ENCODE data around the gene RGMB. TPM values are rescaled to one million over a fixed set of nuclear protein-coding genes. Genes with fewer than 3 reads are reported as not detected.

Gene RGMB
- total RNA-seq, 1 experiment from 2014 or later = 19.3 TPM

- Mint-ChIP-seq H3K4me1 (peaks cover 44 to 46% of the 10 kb centered on the region in 2 experiments), H3K9me3 (no peaks in the 10 kb centered on the region; a peak in 1 of 5 replicates), H3K27ac (peak overlapping the region in 1 of 3 experiments; percentile 96; a peak in 4 of 7 replicates), H3K4me3 (peak overlapping the region; percentile 79 to 95), H3K27me3 (ENCODE audit: low read depth) (peaks cover 34% of the 10 kb centered on the region), H3K36me3 (ENCODE audit: insufficient read depth in 1 of 3, low read depth in 3 of 3) (peaks cover 2 to 6% (median 5%) of the 10 kb centered on the region in 3 experiments)
- no peak overlapping the region for H3K4ac ChIP-seq (ENCODE audit: low read depth, low read length)
- TF ChIP-seq CTCF (conservative IDR thresholded peaks at IDR 0.05) = no peak
- H2AK5ac ChIP-seq (ENCODE audit: insufficient read length, low read length) = no peak overlapping the region
- no peak overlapping the region for H4K91ac ChIP-seq (ENCODE audit: insufficient read length, low read depth, low read length)
- no peak overlapping the region for H3K23ac ChIP-seq (ENCODE audit: insufficient read length, low read depth, low read length)
- peaks cover 5% of the 10 kb centered on the region for H3K79me1 ChIP-seq (ENCODE audit: insufficient read depth, low read depth, low read length, poor library complexity, severe bottlenecking)
- DNase-seq = peak; percentile 69
- no peaks in the 10 kb centered on the region for H3K9me3 ChIP-seq (ENCODE audit: control insufficient read depth, low read depth, low read length)
- H3K14ac ChIP-seq (ENCODE audit: insufficient read depth, low read length) = 0 out of 2 replicates have a peak overlapping the region, but pooled peaks have one; percentile 91
- H4K5ac ChIP-seq (ENCODE audit: insufficient read length, low read depth, low read length) = no peak overlapping the region
- H4K20me1 ChIP-seq (ENCODE audit: control insufficient read depth, insufficient read depth, insufficient read length) = no peaks in the 10 kb centered on the region
- H3K4me1 ChIP-seq (ENCODE audit: insufficient read depth, low read length) = peaks cover 3% of the 10 kb centered on the region; the same call in 1 of the 2 replicates
- H2BK12ac ChIP-seq (ENCODE audit: insufficient read length, low read depth, low read length) = no peak overlapping the region
- H3K4me2 ChIP-seq (ENCODE audit: insufficient read depth, insufficient read length, low read length) = peak overlapping the region; percentile 88
- H2AFZ ChIP-seq (ENCODE audit: low read length) = no peak overlapping the region
- peak overlapping the region; percentile 70 for H3K9ac ChIP-seq (ENCODE audit: extremely low read depth, insufficient read length, low read length)
- H2BK15ac ChIP-seq (ENCODE audit: low read depth, low read length) = no peak overlapping the region; the same call in 1 of the 2 replicates
- H2BK20ac ChIP-seq (ENCODE audit: low read depth, low read length, poor library complexity, severe bottlenecking) = no peak overlapping the region
- no peak overlapping the region for H3T11ph ChIP-seq (ENCODE audit: low read length)
- H3K27ac ChIP-seq (ENCODE audit: insufficient read length, low read depth, low read length) = no peak overlapping the region
- peaks cover 8% of the 10 kb centered on the region; the same call in 1 of the 2 replicates for H3K27me3 ChIP-seq (ENCODE audit: insufficient read depth, low read length)
- H3K56ac ChIP-seq (ENCODE audit: insufficient read length, low read depth, low read length) = no peak overlapping the region
- H4K8ac ChIP-seq (replicated peaks; ENCODE audit: insufficient read length, low read depth, low read length) = no peak overlapping the region
- H3K18ac ChIP-seq (ENCODE audit: insufficient read length, low read depth, low read length) = peak overlapping the region; percentile 39
- peaks cover 21% of the 10 kb centered on the region for H3K23me2 ChIP-seq (ENCODE audit: insufficient read length, low read depth, low read length, poor library complexity, severe bottlenecking)
- peaks cover 17% of the 10 kb centered on the region; the same call in 1 of the 2 replicates for H3K79me2 ChIP-seq (ENCODE audit: insufficient read depth, low read length)
- H2BK5ac ChIP-seq (ENCODE audit: insufficient read length, low read length) = no peak overlapping the region
- no peak overlapping the region for H2BK120ac ChIP-seq (ENCODE audit: low read depth, low read length, poor library complexity, severe bottlenecking)
- no CpG with 5 or more reads among the region's 64 CpGs for WGBS (ENCODE audit: extremely low coverage, insufficient read length, low lambda C conversion rate)
Measured at GRCh38 chr5:98774192-98775033, 950 bp downstream of the RGMB start.
